Mesenchymal stem cell (in vitro differentiated cells and primary cell): ENCODE measurements around the gene PRKAG2.

Experiments used
- DNase-seq: peaks from one replicate; pipeline ENCODE4 v3.0.0-alpha.2; 2013
- H2AFZ ChIP-seq: one replicate; pipeline ENCODE4 v1.6.1; 2013; ENCODE audit warnings: low read depth, mild to moderate bottlenecking, control low read depth, inconsistent platforms, low read length, moderate library complexity
- H2AK5ac ChIP-seq: 2 replicates; pipeline ENCODE4 v1.6.1; 2013; ENCODE audit warnings: low read length, moderate library complexity, mild to moderate bottlenecking, inconsistent platforms; ENCODE audit not compliant: severe bottlenecking
- H2BK120ac ChIP-seq: one replicate; pipeline ENCODE4 v1.6.1; 2013; ENCODE audit warnings: low read depth, mild to moderate bottlenecking, inconsistent platforms, low read length, moderate library complexity
- H2BK12ac ChIP-seq, 2 experiments: one replicate each; pipeline ENCODE4 v1.6.1; 2013; ENCODE audit warnings: inconsistent platforms in 2 of 2, low read length in 2 of 2, mild to moderate bottlenecking in 2 of 2, moderate library complexity in 2 of 2, control low read depth in 1 of 2
- H2BK15ac ChIP-seq: one replicate; pipeline ENCODE4 v1.6.1; 2013; ENCODE audit warnings: mild to moderate bottlenecking, low read depth, inconsistent platforms; ENCODE audit not compliant: poor library complexity, severe bottlenecking
- H2BK5ac ChIP-seq: 2 replicates; pipeline ENCODE4 v1.6.1; 2013; ENCODE audit warnings: low read depth, mild to moderate bottlenecking, low read length, control low read depth, inconsistent platforms; ENCODE audit not compliant: poor library complexity, severe bottlenecking
- H3K14ac ChIP-seq, 2 experiments: one replicate each; pipeline ENCODE4 v1.6.1; 2013; ENCODE audit warnings: inconsistent platforms in 2 of 2, low read length in 2 of 2, control low read depth in 1 of 2, mild to moderate bottlenecking in 1 of 2, moderate library complexity in 1 of 2
- H3K18ac ChIP-seq, 2 experiments: one replicate each; pipeline ENCODE4 v1.6.1; 2013; ENCODE audit warnings: inconsistent platforms in 2 of 2, low read length in 2 of 2, control low read depth in 1 of 2, low read depth in 1 of 2, mild to moderate bottlenecking in 1 of 2
- H3K23ac ChIP-seq, 2 experiments: one replicate each; pipeline ENCODE4 v1.6.1; 2013; ENCODE audit warnings: inconsistent platforms in 2 of 2, low read length in 2 of 2, mild to moderate bottlenecking in 2 of 2, moderate library complexity in 2 of 2, control low read depth in 1 of 2
- H3K27ac ChIP-seq: 2 replicates; pipeline ENCODE4 v1.5.1; 2013; ENCODE audit warnings: mild to moderate bottlenecking, moderate library complexity, low read length, control low read depth, inconsistent platforms; ENCODE audit not compliant: poor library complexity, severe bottlenecking
- H3K27me3 ChIP-seq, 2 experiments: 2 replicates each; pipeline versions ENCODE4 v1.6.1 to v1.7.0; 2013; ENCODE audit warnings: low read length in 2 of 2, mild to moderate bottlenecking in 2 of 2, moderate library complexity in 2 of 2, control low read depth in 1 of 2, inconsistent platforms in 1 of 2; ENCODE audit not compliant: control insufficient read depth in 1 of 2, insufficient read depth in 1 of 2
- H3K36me3 ChIP-seq, 2 experiments: 2 replicates each; pipeline versions ENCODE4 v1.6.1 to v1.7.0; 2013; ENCODE audit warnings: low read length in 2 of 2, control low read depth in 1 of 2, inconsistent platforms in 1 of 2, low read depth in 1 of 2, mild to moderate bottlenecking in 1 of 2; ENCODE audit not compliant: insufficient read depth in 2 of 2, control insufficient read depth in 1 of 2
- H3K4ac ChIP-seq, 2 experiments: one replicate each; pipeline ENCODE4 v1.6.1; 2013; ENCODE audit warnings: inconsistent platforms in 2 of 2, low read length in 2 of 2, mild to moderate bottlenecking in 2 of 2, moderate library complexity in 2 of 2, control low read depth in 1 of 2, low read depth in 1 of 2
- H3K4me1 ChIP-seq: 2 replicates; pipeline ENCODE4 v1.6.1; 2013; ENCODE audit warnings: low read depth, low read length, control low read depth; ENCODE audit not compliant: control insufficient read depth, insufficient read depth
- H3K4me2 ChIP-seq: 2 replicates; pipeline ENCODE4 v1.6.1; 2013; ENCODE audit warnings: low read length, mild to moderate bottlenecking, inconsistent platforms; ENCODE audit not compliant: poor library complexity, severe bottlenecking
- H3K4me3 ChIP-seq, 2 experiments: 2 replicates each; pipeline versions ENCODE4 v1.5.1 to v1.7.0; 2013; ENCODE audit warnings: low read length in 2 of 2, mild to moderate bottlenecking in 2 of 2, control low read depth in 1 of 2, low read depth in 1 of 2; ENCODE audit not compliant: insufficient read depth in 1 of 2
- H3K79me1 ChIP-seq: replicated peaks from 2 replicates; pipeline ENCODE4 v1.6.1; 2013; ENCODE audit warnings: mild to moderate bottlenecking, control low read depth, low read length, inconsistent platforms; ENCODE audit not compliant: poor library complexity, severe bottlenecking
- H3K9ac ChIP-seq: 2 replicates; pipeline ENCODE4 v1.7.0; 2013; ENCODE audit warnings: mild to moderate bottlenecking, low read length, moderate library complexity
- H3K9me3 ChIP-seq: 2 replicates; pipeline ENCODE4 v1.7.0; 2013; ENCODE audit warnings: mild to moderate bottlenecking, low read length; ENCODE audit not compliant: control insufficient read depth
- H4K8ac ChIP-seq: one replicate; pipeline ENCODE4 v1.6.1; 2013; ENCODE audit warnings: inconsistent platforms, mild to moderate bottlenecking, low read length, moderate library complexity
- H4K91ac ChIP-seq: one replicate; pipeline ENCODE4 v1.6.1; 2013; ENCODE audit warnings: mild to moderate bottlenecking, low read length, inconsistent platforms
- WGBS: methylation state at CpG from one replicate; pipeline ENCODE4 v1.1.7; 2013; ENCODE audit warnings: mixed read lengths; 5-methylcytosine and 5-hydroxymethylcytosine counted together

Gene PRKAG2

GRCh38 chr7:151803841-151804240, 73.1 kb downstream of the PRKAG2 start:
- Histone ChIP-seq H3K9ac (no peak overlapping the region), H2BK12ac (no peak overlapping the region), H3K79me1 (no peaks in the 10 kb centered on the region), H2BK120ac (no peak overlapping the region), H3K4me1 (peaks cover 3% of the 10 kb centered on the region), H2AK5ac (no peak overlapping the region), H3K23ac (no peak overlapping the region), H3K9me3 (peaks cover 4% of the 10 kb centered on the region), H4K91ac (no peak overlapping the region), H3K14ac (no peak overlapping the region), H2BK5ac (no peak overlapping the region), H3K4me2 (no peak overlapping the region), H2AFZ (no peak overlapping the region), H3K27me3 (peaks cover 28 to 31% of the 10 kb centered on the region in 2 experiments), H3K36me3 (no peaks in the 10 kb centered on the region), H3K27ac (no peak overlapping the region), H2BK15ac (no peak overlapping the region), H3K18ac (no peak overlapping the region), H3K4me3 (no peak overlapping the region), H4K8ac (no peak overlapping the region), H3K4ac (no peak overlapping the region)
- 87% methylated on average over 5 of the region's 8 CpGs for WGBS
- DNase-seq = no peak

- H3K14ac ChIP-seq = no peak overlapping the region
- DNase-seq = no peak
- H2BK5ac ChIP-seq = no peak overlapping the region
- H3K9me3 ChIP-seq = peaks cover 4% of the 10 kb centered on the region
- H2BK120ac ChIP-seq = no peak overlapping the region
- WGBS = 69% methylated on average over 4 of the region's 5 CpGs
- no peak overlapping the region for H2AK5ac ChIP-seq
- no peak overlapping the region for H2BK12ac ChIP-seq
- no peak overlapping the region for H4K91ac ChIP-seq
- no peaks in the 10 kb centered on the region for H3K79me1 ChIP-seq
- no peak overlapping the region for H3K9ac ChIP-seq
- H3K4me1 ChIP-seq = no peaks in the 10 kb centered on the region
- H4K8ac ChIP-seq = no peak overlapping the region
- H3K27ac ChIP-seq = no peak overlapping the region
- no peak overlapping the region for H3K4ac ChIP-seq
- no peak overlapping the region for H3K4me2 ChIP-seq
- no peak overlapping the region for H2AFZ ChIP-seq
- H2BK15ac ChIP-seq = no peak overlapping the region
- H3K23ac ChIP-seq = no peak overlapping the region
- H3K18ac ChIP-seq = no peak overlapping the region
- peaks cover 26 to 28% of the 10 kb centered on the region in 2 experiments for H3K27me3 ChIP-seq
- no peak overlapping the region for H3K4me3 ChIP-seq
- H3K36me3 ChIP-seq = no peaks in the 10 kb centered on the region
Observed at GRCh38 chr7:151802469-151802846, 74.5 kb downstream of the PRKAG2 start.

- no peak overlapping the region for H3K23ac ChIP-seq
- no peak overlapping the region for H2BK5ac ChIP-seq
- H4K8ac ChIP-seq = no peak overlapping the region
- peaks cover 21 to 27% of the 10 kb centered on the region in 2 experiments for H3K27me3 ChIP-seq
- no peak overlapping the region for H3K18ac ChIP-seq
- H3K9ac ChIP-seq = no peak overlapping the region
- H3K4ac ChIP-seq = no peak overlapping the region
- no peak overlapping the region for H2BK120ac ChIP-seq
- H3K9me3 ChIP-seq = peaks cover 4% of the 10 kb centered on the region
- H2AK5ac ChIP-seq = no peak overlapping the region
- no peak overlapping the region for H3K4me2 ChIP-seq
- no peak overlapping the region for H2AFZ ChIP-seq
- no peak overlapping the region for H3K14ac ChIP-seq
- H2BK15ac ChIP-seq = no peak overlapping the region
- no peak overlapping the region for H3K4me3 ChIP-seq
- no peaks in the 10 kb centered on the region for H3K79me1 ChIP-seq
- DNase-seq = no peak
- H3K27ac ChIP-seq = no peak overlapping the region
- no peak overlapping the region for H2BK12ac ChIP-seq
- 79% methylated on average over 15 of the region's 15 CpGs for WGBS
- no peak overlapping the region for H4K91ac ChIP-seq
- no peaks in the 10 kb centered on the region for H3K4me1 ChIP-seq
- no peaks in the 10 kb centered on the region for H3K36me3 ChIP-seq
Observed at GRCh38 chr7:151801782-151802468, 75.0 kb downstream of the PRKAG2 start.

- no peaks in the 10 kb centered on the region for H3K4me1 ChIP-seq
- H3K4me3 ChIP-seq = no peak overlapping the region
- no peak overlapping the region for H2AFZ ChIP-seq
- no peak for DNase-seq
- H2AK5ac ChIP-seq = no peak overlapping the region
- no peak overlapping the region for H2BK5ac ChIP-seq
- no peak overlapping the region for H3K27ac ChIP-seq
- no peak overlapping the region for H4K8ac ChIP-seq
- H3K36me3 ChIP-seq = no peaks in the 10 kb centered on the region
- H3K9ac ChIP-seq = no peak overlapping the region
- H3K79me1 ChIP-seq = no peaks in the 10 kb centered on the region
- H3K9me3 ChIP-seq = peaks cover 4% of the 10 kb centered on the region
- no peak overlapping the region for H2BK15ac ChIP-seq
- no peak overlapping the region for H3K4ac ChIP-seq
- no peak overlapping the region for H3K23ac ChIP-seq
- 93% methylated on average over 5 of the region's 5 CpGs for WGBS
- H2BK12ac ChIP-seq = no peak overlapping the region
- peaks cover 20 to 24% of the 10 kb centered on the region in 2 experiments for H3K27me3 ChIP-seq
- no peak overlapping the region for H3K4me2 ChIP-seq
- H4K91ac ChIP-seq = no peak overlapping the region
- no peak overlapping the region for H3K18ac ChIP-seq
- H3K14ac ChIP-seq = no peak overlapping the region
- H2BK120ac ChIP-seq = no peak overlapping the region
Observed at GRCh38 chr7:151801291-151801690, 75.6 kb downstream of the PRKAG2 start.
